EH (cell line): Measurements from ENCODE around the gene DDX1.
"Not testable (repeated sequence)": the region's sequence is repeated elsewhere in the genome, so short reads cannot be mapped to it uniquely, and the experiment has no call there.

Experiments
- DNase-seq: peaks from one replicate; pipeline ENCODE4 v3.0.0-alpha.2; 2015; ENCODE audit warnings: low read depth

Gene DDX1

GRCh38 chr2:15595936-15596335 lies 4.3 kb downstream of the DDX1 start:
- no peak for DNase-seq

DNA sequence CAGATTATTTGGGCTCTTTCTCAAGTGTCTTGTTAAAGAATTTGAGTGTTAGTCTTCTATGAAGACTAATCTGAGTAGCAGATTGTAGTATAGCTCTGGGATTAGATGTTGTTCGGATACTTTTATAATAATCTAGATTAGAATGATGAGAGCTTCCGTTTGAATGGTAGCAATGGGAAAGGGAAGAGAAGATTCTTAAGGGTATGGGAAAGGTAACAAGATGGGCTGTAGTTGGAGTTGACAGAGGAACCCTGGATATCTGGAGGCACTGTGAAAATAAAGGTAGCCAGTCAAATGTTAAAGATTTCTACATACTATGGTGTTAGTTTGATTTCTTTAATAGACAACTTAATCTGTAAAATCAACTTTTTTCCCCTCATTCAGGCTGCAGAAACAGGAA lies 4.7 kb downstream of the DDX1 start:
- no peak for DNase-seq

GRCh38 chr2:15596968-15597367 lies 5.3 kb downstream of the DDX1 start:
- no peak for DNase-seq

DNA sequence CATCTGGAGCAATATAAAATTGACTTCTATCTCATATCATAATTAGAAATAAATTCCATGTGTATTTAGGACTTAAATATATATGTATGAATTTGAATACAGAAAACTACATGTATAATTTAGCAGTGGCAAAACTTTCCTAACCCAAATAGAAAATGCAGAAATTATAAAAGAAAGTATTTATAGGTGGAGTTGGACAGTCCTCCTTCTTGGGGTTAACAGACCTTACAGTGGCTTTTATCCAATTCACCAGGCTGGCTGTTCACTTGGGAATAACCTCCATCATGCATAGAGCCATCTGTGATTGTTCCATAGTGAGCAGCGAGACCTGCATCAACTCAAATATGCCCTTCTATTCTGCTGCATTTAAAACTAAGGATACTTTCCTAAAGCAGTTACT lies 8.3 kb downstream of the DDX1 start:
- no peak for DNase-seq

GRCh38 chr2:15601681-15602080 lies 10.0 kb downstream of the DDX1 start:
- no peak for DNase-seq

DNA sequence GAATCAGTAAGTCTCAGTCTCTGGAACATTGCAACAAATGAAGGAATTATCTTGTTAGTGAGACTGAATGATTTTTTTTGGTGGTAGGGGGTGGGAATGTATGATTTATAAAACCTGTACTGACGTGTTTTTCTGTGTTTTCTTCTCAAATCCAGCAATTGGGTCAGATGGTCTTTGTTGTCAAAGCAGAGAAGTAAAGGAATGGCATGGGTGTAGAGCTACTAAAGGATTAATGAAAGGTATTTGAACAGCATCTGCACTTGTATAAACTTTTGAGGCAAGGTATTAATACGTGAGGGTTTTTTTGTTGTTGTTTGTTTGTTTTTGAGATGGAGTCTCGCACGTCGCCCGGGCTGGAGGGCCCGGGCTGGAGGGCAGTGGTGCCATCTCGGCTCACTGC lies 10.7 kb downstream of the DDX1 start:
- DNase-seq, result no peak

GRCh38 chr2:15603044-15603765 lies 11.5 kb downstream of the DDX1 start:
- no peak for DNase-seq

DNA sequence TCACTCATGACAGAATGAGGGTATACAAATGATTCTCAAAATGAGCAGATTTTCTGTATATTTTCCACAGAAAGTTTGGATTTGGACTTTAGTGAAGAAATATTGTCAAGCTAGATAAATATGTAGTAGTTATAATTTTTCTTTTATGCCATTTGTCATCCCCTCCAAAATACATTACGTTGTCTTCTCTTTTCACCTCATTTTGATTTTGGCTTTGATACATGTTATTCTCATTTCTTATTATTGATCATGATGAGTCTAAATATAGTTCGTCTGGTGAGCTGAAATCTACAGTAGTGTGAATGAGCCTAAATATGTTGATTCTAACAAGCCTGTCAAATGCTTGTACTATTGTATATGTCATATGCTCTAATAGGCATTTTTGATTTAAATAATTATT lies 12.3 kb downstream of the DDX1 start:
- DNase-seq, result no peak

- no peak for DNase-seq
These were observed 14.1 kb downstream of the DDX1 start for GRCh38 chr2:15605721-15606120.

DNA sequence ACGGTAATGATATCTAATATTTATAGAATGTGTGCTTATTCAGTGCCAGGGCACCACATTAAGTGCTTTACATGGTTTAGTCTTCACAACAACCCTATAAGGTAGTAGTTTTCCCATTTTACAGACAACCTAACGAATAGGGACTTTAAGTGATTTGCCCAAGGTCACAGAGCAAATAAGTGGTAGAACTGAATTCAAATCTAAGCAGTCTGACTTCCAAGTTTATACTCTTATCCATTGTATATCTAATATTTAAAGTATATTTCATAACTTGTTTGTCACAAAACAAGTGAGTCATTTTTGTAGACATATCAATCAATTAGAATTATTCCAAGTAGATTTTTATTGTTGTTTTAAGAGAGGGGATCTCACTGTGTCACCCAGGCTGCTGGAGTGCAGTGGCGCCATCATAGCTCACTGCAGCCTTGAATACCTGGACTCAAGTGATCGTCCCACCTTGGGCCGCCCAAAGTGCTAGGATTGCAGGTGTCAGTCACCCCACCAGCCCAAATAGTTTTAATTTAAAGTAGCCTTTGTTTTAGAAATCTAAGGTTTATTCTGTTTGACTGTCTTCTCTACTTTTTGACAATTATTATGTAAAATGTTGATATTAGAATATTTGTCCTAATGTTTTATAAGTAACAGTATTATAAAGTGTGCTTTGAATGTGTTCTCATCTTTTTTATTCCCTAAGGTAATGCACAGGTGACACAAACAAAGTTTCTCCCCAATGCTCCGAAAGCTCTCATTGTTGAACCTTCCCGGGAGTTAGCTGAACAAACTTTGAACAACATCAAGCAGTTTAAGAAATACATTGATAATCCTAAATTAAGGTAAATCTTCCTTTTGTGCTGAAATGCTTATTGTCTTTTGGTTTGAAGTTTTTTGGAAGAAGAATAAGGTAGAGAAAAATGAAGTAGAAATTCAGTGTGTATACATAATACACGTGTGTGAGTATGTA lies 15.1 kb downstream of the DDX1 start:
- no peak for DNase-seq

DNA sequence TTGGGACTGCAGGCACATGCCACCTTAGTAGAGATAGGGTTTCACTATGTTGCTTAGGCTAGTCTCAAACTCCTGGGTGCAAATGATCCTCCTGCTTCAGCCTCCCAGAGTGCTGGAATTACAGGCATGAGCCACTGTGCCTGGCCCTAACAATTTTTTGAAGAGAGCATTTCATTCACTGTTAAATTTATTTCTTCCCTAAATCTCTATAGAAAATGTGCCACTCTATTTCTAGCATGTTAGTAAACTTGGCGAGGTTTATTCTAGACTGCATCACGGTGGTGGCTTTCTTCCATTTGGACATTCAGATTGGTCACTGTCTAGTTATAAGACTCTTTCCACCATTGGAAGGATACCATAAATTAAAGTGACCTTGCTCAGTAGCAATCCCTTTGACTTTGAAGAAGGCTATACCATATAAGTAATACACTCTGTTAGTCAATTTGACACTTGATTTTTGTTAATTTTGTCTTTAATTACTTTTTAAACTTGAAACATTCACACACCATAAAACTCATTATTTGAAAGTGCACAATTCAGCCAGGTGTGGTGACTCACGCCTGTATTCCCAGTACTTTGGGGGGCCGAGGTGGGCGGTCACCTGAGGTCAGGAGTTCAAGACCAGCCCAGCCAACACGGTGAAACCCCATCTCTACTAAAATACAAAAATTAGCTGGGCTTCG lies 16.2 kb downstream of the DDX1 start:
- DNase-seq, result no peak

GRCh38 chr2:15608392-15608761 lies 16.7 kb downstream of the DDX1 start:
- no peak for DNase-seq

DNA sequence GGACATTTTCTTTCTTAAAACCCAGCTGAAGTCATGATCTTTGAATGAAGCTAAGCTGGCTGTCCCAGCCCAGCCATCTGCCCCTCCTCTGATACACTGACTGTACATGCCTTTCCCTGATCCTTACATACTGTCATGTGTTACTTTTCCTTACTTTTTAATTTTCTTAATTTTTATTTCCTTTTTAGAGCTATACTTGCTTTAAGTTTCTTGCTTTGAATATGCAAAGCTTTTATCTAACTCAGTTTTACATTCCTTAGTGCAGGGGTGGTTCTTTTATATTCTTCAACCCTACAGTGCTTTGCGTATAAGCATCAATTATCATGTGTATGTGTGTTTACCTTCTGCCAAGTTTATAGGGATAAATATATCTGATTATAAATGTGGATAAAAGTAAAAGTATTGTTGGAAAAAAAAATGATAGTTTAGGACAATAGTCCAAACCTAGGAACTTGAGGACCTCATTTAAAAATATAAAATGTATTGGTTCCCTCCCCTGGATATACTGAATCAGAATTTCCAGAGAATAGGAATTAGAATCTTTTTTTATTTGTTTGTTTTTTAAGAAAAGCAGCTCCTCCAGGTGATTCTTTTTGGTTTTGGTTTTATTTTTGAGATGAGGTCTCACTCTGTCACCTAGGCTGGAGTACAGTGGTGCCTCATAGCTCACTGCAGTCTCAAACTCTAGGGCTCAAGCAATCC lies 17.8 kb downstream of the DDX1 start:
- no peak for DNase-seq

GRCh38 chr2:15610430-15610952 lies 18.8 kb downstream of the DDX1 start:
- DNase-seq, result no peak

DNA sequence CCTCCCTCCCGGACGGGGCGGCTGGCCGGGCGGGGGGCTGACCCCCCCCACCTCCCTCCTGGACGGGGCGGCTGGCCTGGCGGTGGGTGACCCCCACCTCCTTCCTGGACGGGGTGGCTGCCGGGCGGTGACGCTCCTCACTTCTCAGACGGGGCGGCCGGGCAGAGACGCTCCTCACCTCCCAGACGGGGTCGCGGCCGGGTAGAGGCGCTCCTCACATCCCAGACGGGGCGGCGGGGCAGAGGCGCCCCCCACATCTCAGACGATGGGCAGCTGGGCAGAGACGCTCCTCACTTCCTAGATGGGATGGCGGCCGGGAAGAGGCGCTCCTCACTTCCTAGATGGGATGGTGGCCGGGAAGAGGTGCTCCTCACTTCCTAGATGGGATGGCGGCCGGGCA lies 20.4 kb downstream of the DDX1 start:
- not testable (repeated sequence) for DNase-seq

GRCh38 chr2:15613736-15614429 lies 22.2 kb downstream of the DDX1 start:
- no peak for DNase-seq

DNA sequence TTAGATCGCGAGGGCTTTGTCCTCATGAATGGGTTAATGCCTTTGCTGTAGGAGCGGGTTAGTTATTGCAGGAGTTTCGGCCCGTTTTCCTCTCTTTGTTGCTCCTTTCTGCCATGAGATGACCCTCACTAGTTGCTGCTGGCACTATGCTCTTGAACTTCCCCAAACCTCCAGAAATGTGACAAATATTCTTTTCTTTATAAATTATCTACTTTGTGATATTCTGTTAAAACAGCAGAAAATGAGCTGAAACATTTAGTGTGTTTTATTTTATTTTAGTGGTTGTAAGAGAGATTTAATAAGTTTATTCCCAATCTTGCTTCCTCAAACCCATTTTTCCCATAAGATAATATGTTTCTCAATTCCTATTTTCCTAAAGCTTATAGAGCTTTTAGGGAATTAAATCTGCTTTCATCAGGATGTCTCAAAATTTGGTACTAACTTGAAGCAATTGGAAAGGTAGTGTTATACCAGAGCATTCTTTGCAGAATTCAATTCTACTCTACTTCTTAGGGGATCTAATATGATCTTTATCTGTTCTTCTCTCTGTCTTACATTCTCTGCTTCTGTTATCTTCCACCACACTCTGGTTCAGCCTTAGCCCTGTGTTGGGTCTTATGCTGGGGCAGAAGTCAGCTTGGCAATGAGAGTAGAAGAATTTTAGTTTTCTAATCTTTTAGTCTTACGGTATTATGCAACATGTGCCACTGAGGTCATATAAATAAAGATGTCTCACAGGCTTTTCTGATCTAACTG lies 23.1 kb downstream of the DDX1 start:
- DNase-seq, result no peak

- DNase-seq, result no peak
These were observed 23.7 kb downstream of the DDX1 start for GRCh38 chr2:15615301-15615920.

- DNase-seq, result no peak
These were observed 24.8 kb downstream of the DDX1 start for GRCh38 chr2:15616429-15616828.
